Fibroblast of lung (primary cell): Measurements from ENCODE around the gene PAPPA.

ENCODE experiments used
- CTCF ChIP-seq, 2 donors: IDR thresholded peaks in 1 of 2; conservative IDR thresholded peaks in 1 of 2; 1 replicate in 1 of 2; 2 replicates in 1 of 2; pipeline ENCODE4 v1.5.1; 2011 to 2012; ENCODE audit warnings: low read length in 2 of 2, control low read depth in 1 of 2, inconsistent platforms in 1 of 2, low read depth in 1 of 2, mild to moderate bottlenecking in 1 of 2
- EZH2 ChIP-seq: IDR thresholded peaks from 2 replicates; pipeline ENCODE4 v1.5.1; 2012; ENCODE audit warnings: low read length, control low read depth, mild to moderate bottlenecking; ENCODE audit errors: missing control alignments

GRCh38 chr9:116181853-116182610, 28.4 kb downstream of the PAPPA start:
- TF ChIP-seq CTCF (conservative IDR thresholded peaks at IDR 0.05 in 1 of 2, IDR thresholded peaks at IDR 0.05 in 1 of 2; ENCODE audit: low read depth in 1 of 2, low read length in 2 of 2) (no peak), EZH2 (no peak)
